H9 (cell line): ENCODE results near the gene ANKRD44. TPM values are rescaled to one million over a fixed set of nuclear protein-coding genes. Genes with fewer than 3 reads are reported as not detected.

ENCODE experiments used
- DNase-seq: peaks from one replicate; pipeline ENCODE4 v3.0.0-alpha.2; 2017
- H2AFZ ChIP-seq: one replicate; pipeline ENCODE4 v1.6.1; 2013; ENCODE audit warnings: mild to moderate bottlenecking, low read length, control low read depth, moderate library complexity
- H2AK5ac ChIP-seq: 2 replicates; pipeline ENCODE4 v1.6.1; 2013; ENCODE audit warnings: low read length, control low read depth, mixed read lengths; ENCODE audit not compliant: insufficient read length
- H2BK120ac ChIP-seq: one replicate; pipeline ENCODE4 v1.6.1; 2013; ENCODE audit warnings: low read depth, mild to moderate bottlenecking, low read length, control low read depth, inconsistent platforms; ENCODE audit not compliant: poor library complexity, severe bottlenecking
- H2BK12ac ChIP-seq: 2 replicates; pipeline ENCODE4 v1.6.1; 2013; ENCODE audit warnings: low read length, control low read depth, mixed read lengths, low read depth; ENCODE audit not compliant: insufficient read length
- H2BK15ac ChIP-seq: 2 replicates; pipeline ENCODE4 v1.6.1; 2013; ENCODE audit warnings: low read depth, low read length, control low read depth
- H2BK20ac ChIP-seq: one replicate; pipeline ENCODE4 v1.6.1; 2013; ENCODE audit warnings: low read depth, mild to moderate bottlenecking, low read length, control low read depth, inconsistent platforms; ENCODE audit not compliant: poor library complexity, severe bottlenecking
- H2BK5ac ChIP-seq: 2 replicates; pipeline ENCODE4 v1.6.1; 2013; ENCODE audit warnings: low read length, control low read depth, mixed read lengths; ENCODE audit not compliant: insufficient read length
- H3K14ac ChIP-seq: 2 replicates; pipeline ENCODE4 v1.6.1; 2013; ENCODE audit warnings: low read length, control low read depth; ENCODE audit not compliant: insufficient read depth
- H3K18ac ChIP-seq: 2 replicates; pipeline ENCODE4 v1.6.1; 2013; ENCODE audit warnings: low read depth, mild to moderate bottlenecking, mixed read lengths, low read length, control low read depth; ENCODE audit not compliant: insufficient read length
- H3K23ac ChIP-seq: 2 replicates; pipeline ENCODE4 v1.6.1; 2013; ENCODE audit warnings: low read length, control low read depth, mixed read lengths, low read depth; ENCODE audit not compliant: insufficient read length
- H3K23me2 ChIP-seq: 2 replicates; pipeline ENCODE4 v1.6.1; 2013; ENCODE audit warnings: low read depth, mild to moderate bottlenecking, mixed read lengths, low read length, control low read depth; ENCODE audit not compliant: insufficient read length, poor library complexity, severe bottlenecking
- H3K27ac ChIP-seq: 2 replicates; pipeline ENCODE4 v1.5.1; 2013; ENCODE audit warnings: low read length, control low read depth, mixed read lengths, low read depth; ENCODE audit not compliant: insufficient read length
- H3K27me3 ChIP-seq: 2 replicates; pipeline ENCODE4 v1.6.1; 2013; ENCODE audit warnings: low read length, control low read depth, inconsistent platforms; ENCODE audit not compliant: insufficient read depth
- H3K4ac ChIP-seq: 2 replicates; pipeline ENCODE4 v1.6.1; 2013; ENCODE audit warnings: low read depth, mild to moderate bottlenecking, control low read depth, inconsistent platforms, low read length, moderate library complexity
- H3K4me1 ChIP-seq: 2 replicates; pipeline ENCODE4 v1.6.1; 2013; ENCODE audit warnings: low read length, control low read depth, inconsistent platforms; ENCODE audit not compliant: insufficient read depth
- H3K4me2 ChIP-seq: 2 replicates; pipeline ENCODE4 v1.6.1; 2013; ENCODE audit warnings: low read length, control low read depth, mixed read lengths; ENCODE audit not compliant: insufficient read length, insufficient read depth
- H3K56ac ChIP-seq: 2 replicates; pipeline ENCODE4 v1.6.1; 2013; ENCODE audit warnings: low read depth, mild to moderate bottlenecking, mixed read lengths, low read length, control low read depth; ENCODE audit not compliant: insufficient read length
- H3K79me1 ChIP-seq: 2 replicates; pipeline ENCODE4 v1.6.1; 2013; ENCODE audit warnings: low read depth, mild to moderate bottlenecking, moderate library complexity, low read length, control low read depth, inconsistent platforms; ENCODE audit not compliant: insufficient read depth, poor library complexity, severe bottlenecking
- H3K79me2 ChIP-seq: 2 replicates; pipeline ENCODE4 v1.6.1; 2013; ENCODE audit warnings: low read length, control low read depth, inconsistent platforms; ENCODE audit not compliant: insufficient read depth
- H3K9ac ChIP-seq: 2 replicates; pipeline ENCODE4 v1.6.1; 2013; ENCODE audit warnings: low read length, control low read depth, mixed read lengths; ENCODE audit not compliant: insufficient read length; ENCODE audit errors: extremely low read depth
- H3K9me3 ChIP-seq: one replicate; pipeline ENCODE4 v1.6.1; 2013; ENCODE audit warnings: low read depth, low read length, inconsistent platforms; ENCODE audit not compliant: control insufficient read depth
- H3T11ph ChIP-seq: one replicate; pipeline ENCODE4 v1.6.1; 2013; ENCODE audit warnings: mild to moderate bottlenecking, low read length, control low read depth, inconsistent platforms
- H4K20me1 ChIP-seq: one replicate; pipeline ENCODE4 v1.6.1; 2013; ENCODE audit not compliant: control insufficient read depth, insufficient read length, insufficient read depth
- H4K5ac ChIP-seq: 2 replicates; pipeline ENCODE4 v1.6.1; 2013; ENCODE audit warnings: low read depth, mild to moderate bottlenecking, mixed read lengths, low read length, control low read depth; ENCODE audit not compliant: insufficient read length
- H4K8ac ChIP-seq: replicated peaks from 2 replicates; pipeline ENCODE4 v1.6.1; 2013; ENCODE audit warnings: low read length, control low read depth, mixed read lengths, low read depth; ENCODE audit not compliant: insufficient read length
- H4K91ac ChIP-seq: 2 replicates; pipeline ENCODE4 v1.6.1; 2013; ENCODE audit warnings: low read depth, mild to moderate bottlenecking, moderate library complexity, mixed read lengths, low read length, control low read depth; ENCODE audit not compliant: insufficient read length
- H3K27ac Mint-ChIP-seq, 3 experiments: 2 replicates in 2 of 3; 3 replicates in 1 of 3; pipeline ENCODE4 v1.8.0; 2020 to 2021; ENCODE audit warnings: mixed read lengths in 3 of 3, mild to moderate bottlenecking in 1 of 3, moderate library complexity in 1 of 3
- H3K27me3 Mint-ChIP-seq: 2 replicates; pipeline ENCODE4 v1.8.0; 2021; ENCODE audit warnings: low read depth, mild to moderate bottlenecking, moderate library complexity, mixed read lengths
- H3K36me3 Mint-ChIP-seq, 3 experiments: 2 replicates in 2 of 3; 3 replicates in 1 of 3; pipeline ENCODE4 v1.8.0; 2020 to 2021; ENCODE audit warnings: low read depth in 3 of 3, mixed read lengths in 3 of 3; ENCODE audit not compliant: insufficient read depth in 1 of 3
- H3K4me1 Mint-ChIP-seq, 2 experiments: 2 replicates each; pipeline ENCODE4 v1.8.0; 2020; ENCODE audit warnings: mixed read lengths in 2 of 2
- H3K4me3 Mint-ChIP-seq, 2 experiments: 2 replicates in 1 of 2; 3 replicates in 1 of 2; pipeline ENCODE4 v1.8.0; 2020 to 2021; ENCODE audit warnings: mild to moderate bottlenecking in 2 of 2, mixed read lengths in 2 of 2, moderate library complexity in 1 of 2
- H3K9me3 Mint-ChIP-seq, 2 experiments: 2 replicates in 1 of 2; 3 replicates in 1 of 2; pipeline ENCODE4 v1.8.0; 2020; ENCODE audit warnings: mild to moderate bottlenecking in 2 of 2, mixed read lengths in 2 of 2, moderate library complexity in 1 of 2
- WGBS: extraction: QIAGEN DNeasy Blood & Tissue Kit; methylation state at CpG from one replicate; pipeline ENCODE4 v1.1.7; 2013; ENCODE audit warnings: missing lambda C conversion rate, low lambda C conversion rate, mixed read lengths; ENCODE audit not compliant: insufficient read length; ENCODE audit errors: extremely low coverage; 5-methylcytosine and 5-hydroxymethylcytosine counted together
- total RNA-seq: library from RNA; stranded (reverse); gene quantifications from 2 replicates; pipeline ENCODE4 v1.2.1, GENCODE V29; 2021
- TF ChIP-seq, protein P1 (sequence below): fragments of 200-600 bp; sonication (generic); conservative IDR thresholded peaks from 3 replicates; pipeline ENCODE4 v1.8.0; 2021; ENCODE audit warnings: antibody characterized with exemption, mild to moderate bottlenecking

Gene ANKRD44
- total RNA-seq, 1 experiment from 2014 or later = 1.9 TPM

DNA sequence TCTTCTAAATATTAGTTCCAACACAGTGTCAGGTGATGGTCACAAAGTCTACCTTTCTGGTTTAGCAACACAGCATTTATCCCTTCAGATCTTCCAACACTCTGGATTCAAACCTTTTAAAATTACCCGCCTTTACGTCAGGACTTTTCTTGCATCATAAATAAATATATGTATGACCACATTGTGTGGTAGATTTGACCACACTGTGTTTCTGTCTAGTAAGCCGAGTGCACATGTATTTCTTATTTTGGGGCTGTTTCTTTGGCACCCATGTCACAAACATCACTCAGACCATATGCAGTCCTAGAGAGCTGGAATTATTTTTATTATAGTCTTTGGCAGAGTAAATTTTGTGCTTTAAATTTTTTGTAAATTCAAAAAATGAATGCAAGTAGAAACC lies 172.1 kb downstream of the ANKRD44 start:
- Histone ChIP-seq H4K91ac (no peak overlapping the region), H3K18ac (no peak overlapping the region), H2BK15ac (no peak overlapping the region), H3K9me3 (no peaks in the 10 kb centered on the region), H3K14ac (no peak overlapping the region), H2BK120ac (no peak overlapping the region), H4K8ac (no peak overlapping the region), H3K27me3 (no peaks in the 10 kb centered on the region), H4K5ac (no peak overlapping the region), H3K56ac (no peak overlapping the region), H3K4me1 (no peaks in the 10 kb centered on the region; the same call in 1 of the 2 replicates), H3K79me2 (no peaks in the 10 kb centered on the region), H2AFZ (no peak overlapping the region), H3K23ac (no peak overlapping the region), H3K4me2 (no peak overlapping the region), H2BK12ac (no peak overlapping the region), H2BK5ac (no peak overlapping the region), H3K79me1 (no peaks in the 10 kb centered on the region), H3K9ac (no peak overlapping the region), H3T11ph (no peak overlapping the region), H2AK5ac (no peak overlapping the region), H3K23me2 (no peaks in the 10 kb centered on the region), H4K20me1 (no peaks in the 10 kb centered on the region), H3K27ac (no peak overlapping the region), H3K4ac (no peak overlapping the region), H2BK20ac (no peak overlapping the region)
- H3K27me3 Mint-ChIP-seq = no peaks in the 10 kb centered on the region
- no peak for DNase-seq
- WGBS = no CpG with 5 or more reads among the region's 3 CpGs
- H3K36me3 Mint-ChIP-seq = no peaks in the 10 kb centered on the region; a peak in 1 of 7 replicates
- TF ChIP-seq, protein P1, sequence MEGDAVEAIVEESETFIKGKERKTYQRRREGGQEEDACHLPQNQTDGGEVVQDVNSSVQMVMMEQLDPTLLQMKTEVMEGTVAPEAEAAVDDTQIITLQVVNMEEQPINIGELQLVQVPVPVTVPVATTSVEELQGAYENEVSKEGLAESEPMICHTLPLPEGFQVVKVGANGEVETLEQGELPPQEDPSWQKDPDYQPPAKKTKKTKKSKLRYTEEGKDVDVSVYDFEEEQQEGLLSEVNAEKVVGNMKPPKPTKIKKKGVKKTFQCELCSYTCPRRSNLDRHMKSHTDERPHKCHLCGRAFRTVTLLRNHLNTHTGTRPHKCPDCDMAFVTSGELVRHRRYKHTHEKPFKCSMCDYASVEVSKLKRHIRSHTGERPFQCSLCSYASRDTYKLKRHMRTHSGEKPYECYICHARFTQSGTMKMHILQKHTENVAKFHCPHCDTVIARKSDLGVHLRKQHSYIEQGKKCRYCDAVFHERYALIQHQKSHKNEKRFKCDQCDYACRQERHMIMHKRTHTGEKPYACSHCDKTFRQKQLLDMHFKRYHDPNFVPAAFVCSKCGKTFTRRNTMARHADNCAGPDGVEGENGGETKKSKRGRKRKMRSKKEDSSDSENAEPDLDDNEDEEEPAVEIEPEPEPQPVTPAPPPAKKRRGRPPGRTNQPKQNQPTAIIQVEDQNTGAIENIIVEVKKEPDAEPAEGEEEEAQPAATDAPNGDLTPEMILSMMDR = no peak
- no peaks in the 10 kb centered on the region for H3K9me3 Mint-ChIP-seq
- no peak overlapping the region for H3K4me3 Mint-ChIP-seq
- H3K27ac Mint-ChIP-seq = no peak overlapping the region
- peaks cover 15 to 17% of the 10 kb centered on the region in 2 experiments for H3K4me1 Mint-ChIP-seq
